ENCODE data around the gene HACL1. TPM values are rescaled to one million over a fixed set of nuclear protein-coding genes. Genes with fewer than 3 reads are reported as not detected.

The HACL1 gene
- polyA plus RNA-seq, 1 donor (not counting 4 experiments of a cell fraction or from before 2014, with no cell fraction given) = 23.1 TPM

DNA sequence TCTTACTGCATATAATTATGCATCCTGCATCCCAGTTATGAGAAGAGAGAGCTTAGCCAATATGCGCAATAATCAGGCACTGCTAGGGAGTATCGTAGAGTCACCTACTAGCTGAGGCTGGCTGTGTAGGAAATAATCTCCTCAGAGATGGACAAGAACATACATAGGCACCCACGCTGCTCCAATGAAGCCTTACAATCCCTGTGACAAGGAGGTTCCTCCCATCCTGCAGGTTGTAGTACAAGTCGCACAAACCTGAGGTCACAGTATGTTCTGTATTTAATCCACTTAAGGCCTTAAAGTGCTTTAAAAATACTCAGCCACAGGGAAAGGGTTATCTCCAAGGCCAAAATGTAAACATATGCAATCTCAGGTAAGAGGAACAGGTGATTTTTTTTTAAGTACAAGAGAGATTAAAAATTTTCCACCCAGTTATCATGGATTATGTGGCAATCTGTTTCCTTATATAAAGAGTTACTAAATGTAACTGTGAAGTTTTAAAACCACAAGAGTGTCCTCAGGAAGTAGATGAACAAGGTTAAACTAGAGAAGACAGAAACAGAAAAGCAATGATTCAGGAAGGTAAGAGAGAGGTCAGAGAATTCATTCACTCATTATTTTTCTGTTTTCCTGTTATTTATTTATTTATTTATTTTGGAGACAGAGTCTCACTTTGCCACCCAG is 72.4 kb downstream of the HACL1 start:
- Histone ChIP-seq H3K36me3 (ENCODE audit: control insufficient read depth in 2 of 2, extremely low read depth in 1 of 2, insufficient read depth in 2 of 2, low read length in 2 of 2) (no peaks in the 10 kb centered on the region), H3K9me3 (ENCODE audit: control insufficient read depth, low read depth, low read length) (no peaks in the 10 kb centered on the region), H3K4me2 (ENCODE audit: control insufficient read depth, extremely low read depth, insufficient read depth, low read depth, low read length) (no peak overlapping the region), H3K9ac (ENCODE audit: control insufficient read depth, extremely low read depth, insufficient read depth, low read length) (no peak overlapping the region), H3K4me3 (ENCODE audit: control insufficient read depth in 2 of 3, extremely low read depth in 1 of 3, insufficient read depth in 2 of 3, low read depth in 1 of 3, low read length in 3 of 3) (no peak overlapping the region), H3K27me3 (ENCODE audit: control insufficient read depth, extremely low read depth, insufficient read depth, low read length) (no peaks in the 10 kb centered on the region), H3K27ac (ENCODE audit: control insufficient read depth, insufficient read depth, low read length) (no peak overlapping the region), H4K20me1 (ENCODE audit: control insufficient read depth, extremely low read depth, insufficient read depth, low read length) (no peaks in the 10 kb centered on the region), H3K4me1 (ENCODE audit: control insufficient read depth, extremely low read depth, insufficient read depth, low read length) (no peaks in the 10 kb centered on the region), H3K79me2 (ENCODE audit: control insufficient read depth, insufficient read depth, low read length) (no peaks in the 10 kb centered on the region), H3K9me1 (ENCODE audit: control insufficient read depth, extremely low read depth, insufficient read depth, low read length) (no peaks in the 10 kb centered on the region), H2AFZ (ENCODE audit: control insufficient read depth, low read length) (no peak overlapping the region)
- dilution Hi-C loops (cut with MboI; ENCODE audit: extremely low pct_ligation_motif_present, low sequenced_read_pairs) = no loop called here
- DNase-seq (ENCODE audit: low read depth, low spot score) = no peak
- FAIRE-seq = no peak
- TF ChIP-seq EZH2 (IDR thresholded peaks at IDR 0.05; ENCODE audit: low read length) = no peak
- TF ChIP-seq CTCF (optimal IDR thresholded peaks at IDR 0.05 in 1 of 3, IDR thresholded peaks at IDR 0.05 in 1 of 3, conservative IDR thresholded peaks at IDR 0.05 in 1 of 3; ENCODE audit: extremely low read depth in 1 of 3, insufficient read depth in 2 of 3, low read length in 3 of 3) = no peak

DNA sequence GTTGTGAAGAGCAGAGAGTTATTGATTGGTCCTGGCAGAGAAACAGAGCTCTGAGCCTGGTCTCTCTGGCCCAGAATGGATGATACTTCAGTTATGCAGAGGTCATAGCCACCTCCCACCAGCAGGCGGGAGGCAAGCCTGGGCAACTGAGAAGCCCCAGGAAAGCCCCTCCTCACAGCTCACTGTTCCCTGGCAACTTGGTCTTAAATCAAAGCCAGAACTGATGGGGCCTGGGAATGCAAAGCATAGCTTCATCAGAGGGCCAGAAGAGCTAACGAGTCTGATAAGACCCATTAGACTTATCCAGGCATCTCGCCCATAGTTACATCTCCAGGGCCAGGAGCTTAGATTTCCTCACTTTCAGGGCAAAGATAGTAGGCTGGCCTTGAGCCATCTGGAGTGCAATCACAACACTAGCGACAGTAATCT is 74.3 kb downstream of the HACL1 start:
- no peaks in the 10 kb centered on the region for H4K20me1 ChIP-seq (ENCODE audit: control insufficient read depth, extremely low read depth, insufficient read depth, low read length)
- no peaks in the 10 kb centered on the region for H3K36me3 ChIP-seq (ENCODE audit: control insufficient read depth in 2 of 2, extremely low read depth in 1 of 2, insufficient read depth in 2 of 2, low read length in 2 of 2)
- no peaks in the 10 kb centered on the region for H3K9me3 ChIP-seq (ENCODE audit: control insufficient read depth, low read depth, low read length)
- H3K27me3 ChIP-seq (ENCODE audit: control insufficient read depth, extremely low read depth, insufficient read depth, low read length) = no peaks in the 10 kb centered on the region
- dilution Hi-C loops (cut with MboI; ENCODE audit: extremely low pct_ligation_motif_present, low sequenced_read_pairs) = no loop called here
- H3K4me2 ChIP-seq (ENCODE audit: control insufficient read depth, extremely low read depth, insufficient read depth, low read depth, low read length) = no peak overlapping the region
- H3K9me1 ChIP-seq (ENCODE audit: control insufficient read depth, extremely low read depth, insufficient read depth, low read length) = no peaks in the 10 kb centered on the region
- H3K9ac ChIP-seq (ENCODE audit: control insufficient read depth, extremely low read depth, insufficient read depth, low read length) = no peak overlapping the region
- TF ChIP-seq CTCF (optimal IDR thresholded peaks at IDR 0.05 in 1 of 3, IDR thresholded peaks at IDR 0.05 in 1 of 3, conservative IDR thresholded peaks at IDR 0.05 in 1 of 3; ENCODE audit: extremely low read depth in 1 of 3, insufficient read depth in 2 of 3, low read length in 3 of 3) (peak; percentile 11 to 57 (median 30)), EZH2 (IDR thresholded peaks at IDR 0.05; ENCODE audit: low read length) (no peak)
- H3K4me1 ChIP-seq (ENCODE audit: control insufficient read depth, extremely low read depth, insufficient read depth, low read length) = no peaks in the 10 kb centered on the region
- no peak overlapping the region for H2AFZ ChIP-seq (ENCODE audit: control insufficient read depth, low read length)
- H3K27ac ChIP-seq (ENCODE audit: control insufficient read depth, insufficient read depth, low read length) = no peak overlapping the region
- DNase-seq (ENCODE audit: low read depth, low spot score) (no peak), FAIRE-seq (no peak)
- H3K4me3 ChIP-seq (ENCODE audit: control insufficient read depth in 2 of 3, extremely low read depth in 1 of 3, insufficient read depth in 2 of 3, low read depth in 1 of 3, low read length in 3 of 3) = no peak overlapping the region
- H3K79me2 ChIP-seq (ENCODE audit: control insufficient read depth, insufficient read depth, low read length) = no peaks in the 10 kb centered on the region
